GM13977 (cell line): ENCODE measurements around the gene CUL5.

ENCODE experiments used
- DNase-seq: peaks from one replicate; pipeline ENCODE4 v3.0.0; 2012; ENCODE audit warnings: low spot score
- in situ Hi-C: fragments of 300-500 bp; cut with MboI; formaldehyde crosslinking; loops from one replicate; pipeline ENCODE4 v1.12.0; 2022; ENCODE audit warnings: low sequenced_read_pairs, low pct_unique_long_range_greater_than_20kb, mixed read lengths, inconsistent platforms; ENCODE audit not compliant: unreplicated experiment
- TF ChIP-seq, protein P1 (sequence below): IDR thresholded peaks from 2 replicates; pipeline ENCODE4 v1.5.1; 2012; ENCODE audit warnings: mild to moderate bottlenecking, control low read depth; ENCODE audit not compliant: insufficient read depth; ENCODE audit errors: extremely low read depth, missing control alignments

CUL5 gene

DNA sequence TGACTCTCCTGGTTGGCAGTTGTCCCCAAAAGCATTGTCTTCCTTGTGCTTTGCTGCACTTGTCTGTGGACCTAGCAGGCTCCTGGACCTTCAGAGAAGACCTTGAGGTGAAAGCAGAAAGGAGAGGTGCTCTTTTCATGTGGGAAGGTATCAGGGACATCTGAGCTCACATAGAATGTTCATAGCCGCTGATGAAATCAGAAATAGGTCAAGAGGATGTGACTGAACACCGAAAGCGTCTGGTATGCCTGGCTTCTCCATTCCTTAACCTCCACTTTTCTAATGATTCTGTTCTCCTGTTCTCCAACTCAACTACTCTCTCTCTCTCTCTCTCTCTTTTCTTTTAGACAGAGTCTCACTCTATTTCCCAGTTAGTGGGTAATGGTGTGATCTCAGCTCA, 6.2 kb upstream of the CUL5 start:
- TF ChIP-seq, protein P1, sequence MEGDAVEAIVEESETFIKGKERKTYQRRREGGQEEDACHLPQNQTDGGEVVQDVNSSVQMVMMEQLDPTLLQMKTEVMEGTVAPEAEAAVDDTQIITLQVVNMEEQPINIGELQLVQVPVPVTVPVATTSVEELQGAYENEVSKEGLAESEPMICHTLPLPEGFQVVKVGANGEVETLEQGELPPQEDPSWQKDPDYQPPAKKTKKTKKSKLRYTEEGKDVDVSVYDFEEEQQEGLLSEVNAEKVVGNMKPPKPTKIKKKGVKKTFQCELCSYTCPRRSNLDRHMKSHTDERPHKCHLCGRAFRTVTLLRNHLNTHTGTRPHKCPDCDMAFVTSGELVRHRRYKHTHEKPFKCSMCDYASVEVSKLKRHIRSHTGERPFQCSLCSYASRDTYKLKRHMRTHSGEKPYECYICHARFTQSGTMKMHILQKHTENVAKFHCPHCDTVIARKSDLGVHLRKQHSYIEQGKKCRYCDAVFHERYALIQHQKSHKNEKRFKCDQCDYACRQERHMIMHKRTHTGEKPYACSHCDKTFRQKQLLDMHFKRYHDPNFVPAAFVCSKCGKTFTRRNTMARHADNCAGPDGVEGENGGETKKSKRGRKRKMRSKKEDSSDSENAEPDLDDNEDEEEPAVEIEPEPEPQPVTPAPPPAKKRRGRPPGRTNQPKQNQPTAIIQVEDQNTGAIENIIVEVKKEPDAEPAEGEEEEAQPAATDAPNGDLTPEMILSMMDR: no peak
- no peak for DNase-seq
- in situ Hi-C loops: no loop called here

DNA sequence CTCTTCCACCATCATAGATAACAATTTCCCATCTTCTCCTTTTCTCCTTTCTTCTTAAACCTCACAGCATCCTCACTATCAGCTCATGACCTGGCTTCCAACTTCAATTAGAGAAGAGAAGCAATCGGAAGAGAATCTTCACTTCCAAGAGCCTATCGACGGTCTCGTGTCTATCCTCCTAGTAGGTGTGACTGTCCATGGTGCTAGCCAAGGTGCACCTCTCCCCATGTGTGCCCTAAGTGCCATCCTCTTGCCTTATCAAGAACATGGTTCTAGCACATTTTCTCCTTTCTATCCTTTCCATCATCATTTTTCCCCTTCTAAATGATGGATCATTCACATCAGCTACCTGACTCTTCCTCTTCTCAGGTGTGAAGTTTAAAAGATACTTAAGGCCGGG, 5.1 kb upstream of the CUL5 start:
- TF ChIP-seq, protein P1: no peak
- in situ Hi-C loops: no loop called here
- no peak for DNase-seq

DNA sequence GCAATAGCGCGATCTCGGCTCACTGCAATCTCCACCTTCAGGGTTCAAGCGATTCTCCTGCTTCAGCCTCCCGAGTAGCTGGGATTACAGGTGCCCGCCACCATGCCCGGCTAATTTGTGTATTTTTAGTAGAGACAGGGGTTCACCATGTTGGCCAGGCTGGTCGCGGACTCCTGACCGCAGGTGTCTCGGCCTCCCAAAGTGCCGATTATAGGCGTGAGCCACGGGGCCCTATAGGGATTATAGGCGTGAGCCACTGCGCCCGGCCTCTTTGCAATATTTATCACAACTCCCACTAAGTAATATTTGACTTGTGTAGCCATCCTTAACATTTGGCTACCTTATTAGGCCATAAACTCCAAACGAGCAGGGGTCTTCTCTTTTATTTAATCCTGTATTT, 879 bp upstream of the CUL5 start:
- DNase-seq: no peak
- in situ Hi-C loops: no loop called here
- TF ChIP-seq, protein P1: no peak

DNA sequence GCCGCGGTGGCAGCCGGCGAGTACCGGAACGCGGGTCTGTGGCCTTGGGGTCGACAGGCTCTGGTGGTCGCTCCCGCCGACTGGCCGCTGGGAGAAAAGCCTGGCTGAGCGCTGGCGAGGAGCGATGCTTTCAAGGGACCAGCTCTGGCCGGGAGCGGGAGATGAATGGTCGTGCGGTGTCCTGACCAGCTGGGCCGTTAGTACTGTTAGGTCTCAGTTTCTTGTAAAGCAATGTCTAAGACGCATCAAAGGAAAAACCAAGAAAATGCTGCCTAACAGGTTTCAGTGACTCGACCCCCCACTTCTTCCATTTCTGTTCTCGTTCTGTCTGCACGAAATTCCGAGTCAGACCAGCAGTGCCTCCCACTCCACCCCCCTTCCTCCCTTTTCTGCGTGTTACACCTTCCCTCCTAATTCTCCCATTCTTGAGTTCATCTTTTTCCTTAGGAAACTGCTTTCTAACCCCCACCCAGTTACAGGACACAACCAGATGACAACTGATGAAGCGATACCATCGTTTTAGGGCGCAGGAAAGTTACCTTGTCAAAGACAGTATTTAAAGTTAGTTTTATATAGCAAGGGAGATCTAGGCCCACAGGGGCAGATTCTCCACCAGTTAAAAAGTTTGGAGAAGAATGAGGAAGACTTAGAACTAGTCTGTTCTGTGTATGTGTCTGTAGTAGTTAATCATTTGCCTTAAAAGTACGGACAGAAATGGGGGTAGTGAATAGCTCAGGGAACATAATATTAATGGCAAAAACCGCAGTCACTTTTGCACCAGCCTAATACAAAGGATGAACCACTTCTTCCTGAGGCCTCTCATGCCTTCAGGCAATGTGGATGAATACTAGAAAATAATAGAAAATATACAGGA, 1.0 kb downstream of the CUL5 start:
- in situ Hi-C loops: no loop called here
- TF ChIP-seq, protein P1: no peak
- no peak for DNase-seq

DNA sequence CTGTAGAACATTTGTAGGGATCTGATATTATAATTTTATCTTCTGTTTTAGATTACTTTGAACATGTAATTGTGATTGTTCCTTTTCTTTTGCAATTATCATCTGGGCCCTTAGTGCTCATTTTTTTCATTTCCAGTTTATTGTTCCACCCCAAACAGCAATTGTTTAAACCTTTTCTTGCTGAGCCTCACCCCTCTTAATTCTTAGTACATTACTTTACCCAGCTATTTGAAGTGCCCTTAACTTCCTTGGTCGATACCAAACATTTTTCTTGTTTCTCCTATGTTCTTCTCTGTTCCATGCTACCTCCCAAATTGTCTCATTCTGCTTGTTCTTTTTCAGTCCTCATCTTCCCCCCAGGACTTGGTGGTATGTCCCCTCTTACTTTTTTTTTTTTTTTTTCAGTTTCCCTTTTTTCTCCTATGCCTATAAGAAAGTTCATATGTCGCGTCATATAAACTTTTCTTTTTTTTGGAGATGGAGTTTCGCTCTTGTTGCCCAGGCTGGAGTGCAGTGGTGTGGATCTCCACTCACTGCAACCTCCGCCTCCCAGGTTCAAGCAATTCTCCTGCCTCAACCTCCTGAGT, 3.5 kb downstream of the CUL5 start:
- no peak for DNase-seq
- TF ChIP-seq, protein P1: no peak
- in situ Hi-C loops: no loop called here

DNA sequence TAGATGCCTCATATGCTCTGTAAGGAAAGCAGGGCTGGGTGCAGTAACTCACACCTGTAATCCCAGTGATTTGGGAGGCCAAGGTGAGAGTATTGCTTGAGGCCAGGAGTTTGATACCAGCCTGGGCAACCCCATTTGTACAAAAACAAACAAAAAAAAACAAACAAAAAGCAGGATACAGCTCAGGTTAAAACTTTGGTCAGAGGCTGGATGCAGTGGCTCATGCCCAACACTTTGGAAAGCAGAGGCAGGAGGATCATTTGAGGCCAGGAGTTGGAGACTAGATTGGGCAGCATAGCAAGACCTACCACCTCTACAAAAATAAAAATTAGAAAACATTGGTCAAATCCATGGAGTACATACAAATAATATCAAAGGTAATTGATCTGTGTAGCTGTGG, 7.9 kb downstream of the CUL5 start:
- TF ChIP-seq, protein P1: no peak
- no peak for DNase-seq
- in situ Hi-C loops: no loop called here
